Left ventricle myocardium superior (tissue), 1 donor: Measurements from ENCODE around the gene RASL12. TPM values are rescaled to one million over a fixed set of nuclear protein-coding genes. Genes with fewer than 3 reads are reported as not detected.
A peak's percentile ranks its signal among the peaks of the same experiment; 100 is the strongest.
"Not testable (repeated sequence)": the region's sequence is repeated elsewhere in the genome, so short reads cannot be mapped to it uniquely, and the experiment has no call there.

Source experiments
- ATAC-seq: fragments of 200-7000 bp; cut with Tn5 transposase; one replicate; pipeline ENCODE4 v1.9.1; 2020; ENCODE audit warnings: mild to moderate bottlenecking, moderate library complexity
- DNase-seq: peaks from one replicate; pipeline ENCODE4 v3.0.0-alpha.2; 2020
- intact Hi-C: fragments of 100-400 bp; cut with micrococcal nuclease; formaldehyde crosslinking; loops from one replicate; pipeline ENCODE4 v1.11.0; 2022
- total RNA-seq: library from RNA; stranded (reverse); fragmentation: NEBNext Ultra II Directional; extraction: Animal tissue kit (Norgen Biotek cat#: 25700); gene quantifications from one replicate; pipeline ENCODE4 v1.2.1, GENCODE V29; 2021
- donor health status: DM: no; HTN: yes; CAD: no; lungs with severe emphysema.

Gene RASL12
- total RNA-seq, 1 donor from 2014 or later, result 18.9 TPM

- ATAC-seq, result peak; percentile 50
Measured at GRCh38 chr15:65059931-65060596, 7.7 kb downstream of the RASL12 start.

GRCh38 chr15:65059369-65059750 is 8.4 kb downstream of the RASL12 start:
- DNase-seq (no peak), ATAC-seq (no peak)
- intact Hi-C loops, result no loop called here

More at GRCh38 chr15:65059931-65060596, 7.7 kb downstream of the RASL12 start:
- DNase-seq, result no peak
- intact Hi-C loops, result no loop called here

- DNase-seq (no peak), ATAC-seq (no peak)
- intact Hi-C loops, result no loop called here
Measured at GRCh38 chr15:65058394-65059368, 9.1 kb downstream of the RASL12 start.

- DNase-seq (no peak), ATAC-seq (no peak)
- intact Hi-C loops, result no loop called here
Measured at GRCh38 chr15:65057549-65057940, 10.2 kb downstream of the RASL12 start.

- no peak for ATAC-seq
- intact Hi-C loops, result no loop called here
- DNase-seq, result no peak
Measured at GRCh38 chr15:65056868-65057548, 10.8 kb downstream of the RASL12 start.

- intact Hi-C loops, result no loop called here
Measured at GRCh38 chr15:65056106-65056505, 11.7 kb downstream of the RASL12 start.

GRCh38 chr15:65055201-65055870 is 12.5 kb downstream of the RASL12 start:
- intact Hi-C loops, result loop anchor here (2.0 kb wide), 1 partner anchor 45 kb away; no protein-coding TSS in a partner anchor
- ATAC-seq (peak; percentile 74), DNase-seq (peak; percentile 48)

More at GRCh38 chr15:65056106-65056505, 11.7 kb downstream of the RASL12 start:
- ATAC-seq (no peak), DNase-seq (no peak)

- DNase-seq (peak; percentile 85), ATAC-seq (peak; percentile 83)
- intact Hi-C loops, result loop anchor here (2.0 kb wide), 1 partner anchor 46 kb away; no protein-coding TSS in a partner anchor
Measured at GRCh38 chr15:65054333-65055200, 13.2 kb downstream of the RASL12 start.

GRCh38 chr15:65052956-65053355 is 14.8 kb downstream of the RASL12 start:
- intact Hi-C loops, result no loop called here
- ATAC-seq (no peak), DNase-seq (no peak)

- ATAC-seq (no peak), DNase-seq (no peak)
- intact Hi-C loops, result no loop called here
Measured at GRCh38 chr15:65051266-65051665, 16.5 kb downstream of the RASL12 start.

GRCh38 chr15:65050270-65050669 is 17.5 kb downstream of the RASL12 start:
- intact Hi-C loops, result no loop called here
- DNase-seq, result no peak
- ATAC-seq, result no peak

GRCh38 chr15:65049418-65049840 is 18.4 kb downstream of the RASL12 start:
- intact Hi-C loops, result no loop called here
- ATAC-seq (peak; percentile 87), DNase-seq (peak; percentile 94)

- intact Hi-C loops, result no loop called here
- ATAC-seq (no peak), DNase-seq (no peak)
Measured at GRCh38 chr15:65048241-65048640, 19.6 kb downstream of the RASL12 start.

GRCh38 chr15:65044724-65045481 is 22.9 kb downstream of the RASL12 start, which contains the start of gene SLC51B:
SLC51B (plus strand) TSS chr15:65045387; CDS start chr15:65050005, 4,618 bp downstream.
- intact Hi-C loops, result no loop called here
- DNase-seq, result peak; percentile 85
- ATAC-seq, result peak; percentile 91

- ATAC-seq, result peak; percentile 41
- intact Hi-C loops, DNase-seq: not testable (repeated sequence)
Measured at GRCh38 chr15:65044218-65044617, 23.6 kb downstream of the RASL12 start.

GRCh38 chr15:65042776-65043327 is 24.9 kb downstream of the RASL12 start:
- no peak for DNase-seq
- no peak for ATAC-seq
- intact Hi-C loops, result no loop called here

GRCh38 chr15:65041787-65042186 is 26.0 kb downstream of the RASL12 start:
- DNase-seq (no peak), ATAC-seq (no peak)
- intact Hi-C loops, result no loop called here
